Endodermal cell (in vitro differentiated cells): ENCODE results near the gene CAMK2D. TPM values are rescaled to one million over a fixed set of nuclear protein-coding genes. Genes with fewer than 3 reads are reported as not detected.
A peak's percentile ranks its signal among the peaks of the same experiment; 100 is the strongest.

Source experiments
- DNase-seq: peaks from one replicate; pipeline ENCODE4 v3.0.0-alpha.2; 2017
- H3K27ac ChIP-seq: 2 replicates; pipeline ENCODE4 v1.5.1; 2013; ENCODE audit warnings: mild to moderate bottlenecking, low read depth, low read length, moderate library complexity
- H3K27me3 ChIP-seq: 2 replicates; pipeline ENCODE4 v1.6.1; 2013; ENCODE audit warnings: mild to moderate bottlenecking, low read length, moderate library complexity; ENCODE audit not compliant: insufficient read depth, control insufficient read depth, poor library complexity, severe bottlenecking
- H3K36me3 ChIP-seq: 2 replicates; pipeline ENCODE4 v1.7.0; 2013; ENCODE audit warnings: mild to moderate bottlenecking, low read length, moderate library complexity; ENCODE audit not compliant: control insufficient read depth, insufficient read depth
- H3K4me1 ChIP-seq: one replicate; pipeline ENCODE4 v1.7.0; 2013; ENCODE audit warnings: low read length; ENCODE audit not compliant: control insufficient read depth, insufficient read depth
- H3K4me3 ChIP-seq: 2 replicates; pipeline ENCODE4 v1.5.1; 2013; ENCODE audit warnings: mild to moderate bottlenecking, low read length, moderate library complexity
- H3K9ac ChIP-seq: 2 replicates; pipeline ENCODE4 v1.6.1; 2013; ENCODE audit warnings: mild to moderate bottlenecking, low read length, moderate library complexity; ENCODE audit not compliant: poor library complexity, severe bottlenecking; ENCODE audit errors: extremely low read depth
- H3K9me3 ChIP-seq: 2 replicates; pipeline ENCODE4 v1.6.1; 2013; ENCODE audit warnings: mild to moderate bottlenecking, low read length, moderate library complexity; ENCODE audit not compliant: control insufficient read depth
- H3K27ac Mint-ChIP-seq: 2 replicates; pipeline ENCODE4 v1.8.0; 2020; ENCODE audit warnings: mixed read lengths
- H3K27me3 Mint-ChIP-seq: 2 replicates; pipeline ENCODE4 v1.8.0; 2021; ENCODE audit warnings: mild to moderate bottlenecking, mixed read lengths; ENCODE audit not compliant: insufficient read depth
- H3K36me3 Mint-ChIP-seq: 2 replicates; pipeline ENCODE4 v1.8.0; 2020; ENCODE audit warnings: low read depth, mixed read lengths
- H3K4me1 Mint-ChIP-seq: 2 replicates; pipeline ENCODE4 v1.8.0; 2020; ENCODE audit warnings: mixed read lengths
- H3K4me3 Mint-ChIP-seq: 2 replicates; pipeline ENCODE4 v1.8.0; 2020; ENCODE audit warnings: mild to moderate bottlenecking, moderate library complexity, mixed read lengths
- H3K9me3 Mint-ChIP-seq: 2 replicates; pipeline ENCODE4 v1.8.0; 2020; ENCODE audit warnings: mild to moderate bottlenecking, mixed read lengths
- WGBS, 2 experiments: methylation state at CpG; one replicate each; pipeline versions ENCODE4 v1.1.5 to v1.1.7; 2013; ENCODE audit warnings: missing lambda C conversion rate in 2 of 2, mixed read lengths in 1 of 2; ENCODE audit not compliant: insufficient coverage in 1 of 2, insufficient read length in 1 of 2; 5-methylcytosine and 5-hydroxymethylcytosine counted together
- total RNA-seq, 2 donors: library from RNA; stranded (reverse); fragmentation: NEBNext Ultra II Directional in 1 of 2; extraction: Animal tissue kit (Norgen Biotek cat#: 25700) in 1 of 2; gene quantifications; 2 replicates in 1 of 2; 3 replicates in 1 of 2; pipeline ENCODE4 v1.2.1, GENCODE V29; 2021
- TF ChIP-seq, protein P1 (sequence below): fragments of 200-600 bp; sonication (generic); conservative IDR thresholded peaks from 2 replicates; pipeline ENCODE4 v1.5.0; 2021; ENCODE audit warnings: antibody characterized with exemption, mild to moderate bottlenecking

The CAMK2D gene
- total RNA-seq, 2 donors from 2014 or later: 91.1 to 120 TPM

DNA sequence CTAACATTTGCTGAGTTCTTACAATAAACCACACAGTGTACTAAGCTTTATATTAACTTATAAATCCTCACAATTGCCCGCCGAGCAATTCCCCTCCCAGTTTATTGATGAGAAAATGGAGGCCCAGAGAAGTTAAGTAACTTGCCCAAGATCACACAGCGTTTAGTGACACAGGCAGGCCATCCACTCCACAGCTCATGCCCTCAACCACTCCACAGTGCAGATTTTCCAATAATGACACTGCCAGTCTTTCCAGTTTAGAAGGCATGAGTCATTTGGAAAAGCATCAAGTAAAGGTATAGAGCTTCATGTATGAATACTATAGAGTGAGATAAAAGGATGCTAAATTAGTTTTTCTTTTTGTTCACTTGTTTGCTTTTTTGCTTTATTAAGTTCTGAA is 208.5 kb downstream of the CAMK2D start:
- H3K9ac ChIP-seq: no peak overlapping the region
- Mint-ChIP-seq H3K9me3 (no peaks in the 10 kb centered on the region), H3K4me3 (no peak overlapping the region), H3K4me1 (peaks cover under 1% of the 10 kb centered on the region), H3K27me3 (no peaks in the 10 kb centered on the region), H3K27ac (no peak overlapping the region), H3K36me3 (peaks cover 15% of the 10 kb centered on the region)
- no peak for DNase-seq
- no peaks in the 10 kb centered on the region for H3K27me3 ChIP-seq
- 91 to 100% methylated on average over 2 to 3 of the region's 3 CpGs for WGBS, 2 experiments
- TF ChIP-seq, protein P1, sequence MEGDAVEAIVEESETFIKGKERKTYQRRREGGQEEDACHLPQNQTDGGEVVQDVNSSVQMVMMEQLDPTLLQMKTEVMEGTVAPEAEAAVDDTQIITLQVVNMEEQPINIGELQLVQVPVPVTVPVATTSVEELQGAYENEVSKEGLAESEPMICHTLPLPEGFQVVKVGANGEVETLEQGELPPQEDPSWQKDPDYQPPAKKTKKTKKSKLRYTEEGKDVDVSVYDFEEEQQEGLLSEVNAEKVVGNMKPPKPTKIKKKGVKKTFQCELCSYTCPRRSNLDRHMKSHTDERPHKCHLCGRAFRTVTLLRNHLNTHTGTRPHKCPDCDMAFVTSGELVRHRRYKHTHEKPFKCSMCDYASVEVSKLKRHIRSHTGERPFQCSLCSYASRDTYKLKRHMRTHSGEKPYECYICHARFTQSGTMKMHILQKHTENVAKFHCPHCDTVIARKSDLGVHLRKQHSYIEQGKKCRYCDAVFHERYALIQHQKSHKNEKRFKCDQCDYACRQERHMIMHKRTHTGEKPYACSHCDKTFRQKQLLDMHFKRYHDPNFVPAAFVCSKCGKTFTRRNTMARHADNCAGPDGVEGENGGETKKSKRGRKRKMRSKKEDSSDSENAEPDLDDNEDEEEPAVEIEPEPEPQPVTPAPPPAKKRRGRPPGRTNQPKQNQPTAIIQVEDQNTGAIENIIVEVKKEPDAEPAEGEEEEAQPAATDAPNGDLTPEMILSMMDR: no peak
- peaks cover 21% of the 10 kb centered on the region for H3K36me3 ChIP-seq
- H3K4me3 ChIP-seq: no peak overlapping the region
- H3K9me3 ChIP-seq: no peaks in the 10 kb centered on the region
- peaks cover 3% of the 10 kb centered on the region for H3K4me1 ChIP-seq
- H3K27ac ChIP-seq: no peak overlapping the region

DNA sequence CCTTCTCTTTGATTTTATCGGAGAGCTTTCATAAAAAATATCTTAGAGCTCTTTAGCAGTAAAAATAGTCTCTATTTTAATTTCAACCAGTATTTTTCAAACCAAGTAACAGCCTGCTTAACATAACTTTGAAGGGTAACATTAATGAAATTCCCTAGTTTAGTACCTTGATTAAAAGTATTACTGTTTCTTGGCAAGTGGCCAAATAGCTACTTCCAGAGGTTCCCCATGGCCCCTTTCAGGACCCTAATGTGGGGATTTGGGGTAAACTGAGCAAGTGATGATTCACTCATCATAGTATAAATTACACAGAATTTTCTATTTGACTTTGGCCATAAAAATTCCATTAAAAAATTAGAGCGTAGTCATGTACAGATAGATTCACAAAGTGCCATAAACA is 211.0 kb downstream of the CAMK2D start:
- Mint-ChIP-seq H3K36me3 (peaks cover 23% of the 10 kb centered on the region), H3K27ac (no peak overlapping the region), H3K27me3 (no peaks in the 10 kb centered on the region), H3K9me3 (no peaks in the 10 kb centered on the region), H3K4me3 (no peak overlapping the region), H3K4me1 (peaks cover 6% of the 10 kb centered on the region)
- no peaks in the 10 kb centered on the region for H3K9me3 ChIP-seq
- no peak for DNase-seq
- 100% methylated on average over 1 to 2 of the region's 2 CpGs for WGBS, 2 experiments
- no peaks in the 10 kb centered on the region for H3K27me3 ChIP-seq
- H3K27ac ChIP-seq: no peak overlapping the region
- no peak overlapping the region for H3K4me3 ChIP-seq
- H3K9ac ChIP-seq: no peak overlapping the region
- peaks cover 39% of the 10 kb centered on the region for H3K36me3 ChIP-seq
- TF ChIP-seq, protein P1: no peak
- peaks cover under 1% of the 10 kb centered on the region for H3K4me1 ChIP-seq

DNA sequence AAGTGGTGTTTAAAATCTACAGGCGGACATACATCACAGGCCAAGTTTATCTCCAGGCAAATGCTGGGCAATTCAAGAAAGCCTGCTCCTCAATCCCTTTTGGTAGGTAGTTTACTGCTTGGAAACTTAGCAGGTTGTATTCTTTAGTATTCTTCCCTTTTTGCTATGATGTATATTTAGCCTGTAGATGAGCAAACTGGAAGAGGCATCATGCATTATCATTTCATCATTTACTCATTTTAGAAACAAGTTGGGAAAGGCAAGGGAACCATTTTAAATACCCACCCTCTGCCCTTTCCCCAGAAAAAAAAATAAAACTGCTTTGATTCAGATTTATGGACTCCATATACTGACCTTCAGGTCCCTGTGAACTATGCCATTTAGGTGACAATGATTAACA is 213.2 kb downstream of the CAMK2D start:
- Mint-ChIP-seq H3K36me3 (peaks cover 34% of the 10 kb centered on the region), H3K27me3 (no peaks in the 10 kb centered on the region), H3K27ac (no peak overlapping the region), H3K4me3 (no peak overlapping the region), H3K4me1 (peaks cover 6% of the 10 kb centered on the region), H3K9me3 (no peaks in the 10 kb centered on the region)
- Histone ChIP-seq H3K36me3 (peaks cover 54% of the 10 kb centered on the region), H3K27me3 (no peaks in the 10 kb centered on the region), H3K27ac (peak overlapping the region; percentile 3), H3K9me3 (no peaks in the 10 kb centered on the region), H3K4me3 (no peak overlapping the region), H3K4me1 (no peaks in the 10 kb centered on the region), H3K9ac (no peak overlapping the region)
- TF ChIP-seq, protein P1: no peak
- no peak for DNase-seq
- 100% methylated on average over 1 of the region's 1 CpG for WGBS, 2 experiments
